ENCODE measurements around the gene PSMG2.
"Not testable (repeated sequence)": the region's sequence is repeated elsewhere in the genome, so short reads cannot be mapped to it uniquely, and the experiment has no call there.

PSMG2 gene

GRCh38 chr18:12726331-12726730 lies 23.5 kb downstream of the PSMG2 start:
- DNase-seq: no peak

- no peak for DNase-seq
Observed at GRCh38 chr18:12726774-12727550, 24.1 kb downstream of the PSMG2 start.

GRCh38 chr18:12737243-12737902 lies 34.5 kb downstream of the PSMG2 start:
- no peak for DNase-seq

- peak; percentile 7 for DNase-seq
Observed at GRCh38 chr18:12741351-12741750, 38.5 kb downstream of the PSMG2 start.

DNA sequence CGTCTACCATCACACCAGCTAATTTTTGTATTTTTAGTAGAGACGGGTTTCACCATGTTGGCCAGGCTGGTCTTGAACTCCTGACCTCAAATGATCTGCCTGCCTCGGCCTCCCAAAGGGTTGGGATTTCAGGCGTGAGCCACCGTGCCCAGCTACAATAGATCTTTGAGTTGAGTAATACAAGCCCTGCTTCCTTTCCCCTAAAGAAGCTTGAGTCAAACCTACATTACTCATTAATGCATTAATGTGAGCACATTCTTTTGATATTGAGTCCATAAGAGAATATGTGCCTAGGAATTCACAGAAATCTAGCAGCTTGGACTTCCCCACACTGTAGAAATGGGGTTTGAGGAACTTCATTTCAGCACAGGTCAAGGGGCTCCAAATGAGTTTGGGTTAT lies 39.6 kb downstream of the PSMG2 start:
- no peak for DNase-seq

- DNase-seq: peak; percentile 10
Observed at GRCh38 chr18:12744103-12744502, 41.3 kb downstream of the PSMG2 start.

DNA sequence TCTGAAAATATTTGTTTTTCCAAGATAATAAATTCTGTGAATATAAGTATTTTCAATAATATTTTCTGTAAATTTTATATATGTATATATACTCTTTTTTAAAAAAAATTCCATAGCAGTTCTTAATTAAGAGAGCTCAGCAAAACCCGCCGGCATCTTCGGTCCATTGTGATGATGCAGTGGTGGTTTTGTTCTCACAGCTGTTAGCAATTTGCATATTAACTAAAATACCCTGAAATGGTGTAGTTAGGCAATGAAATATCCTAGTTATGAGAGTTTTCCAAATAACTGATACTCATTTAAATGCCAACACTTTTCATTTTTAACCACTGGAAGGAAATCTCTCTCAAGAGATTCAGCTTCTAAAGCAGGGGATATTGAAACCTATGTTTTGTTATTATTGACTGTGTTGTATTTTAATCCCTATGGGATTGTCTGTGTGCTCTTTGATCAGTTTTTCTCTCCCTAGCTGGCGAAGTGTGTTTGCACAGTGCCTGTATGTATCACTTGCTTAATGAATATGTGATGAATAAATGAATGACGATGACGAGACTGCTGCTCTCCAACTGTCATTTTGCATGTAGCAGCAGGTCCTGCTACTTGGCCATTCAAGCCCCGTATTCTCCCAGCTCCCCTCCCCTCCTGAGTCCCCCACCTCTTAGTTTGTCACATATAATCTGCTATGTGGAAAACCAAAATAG lies 42.4 kb downstream of the PSMG2 start:
- no peak for DNase-seq

- DNase-seq: no peak
Observed at GRCh38 chr18:12747530-12748315, 44.9 kb downstream of the PSMG2 start.

DNA sequence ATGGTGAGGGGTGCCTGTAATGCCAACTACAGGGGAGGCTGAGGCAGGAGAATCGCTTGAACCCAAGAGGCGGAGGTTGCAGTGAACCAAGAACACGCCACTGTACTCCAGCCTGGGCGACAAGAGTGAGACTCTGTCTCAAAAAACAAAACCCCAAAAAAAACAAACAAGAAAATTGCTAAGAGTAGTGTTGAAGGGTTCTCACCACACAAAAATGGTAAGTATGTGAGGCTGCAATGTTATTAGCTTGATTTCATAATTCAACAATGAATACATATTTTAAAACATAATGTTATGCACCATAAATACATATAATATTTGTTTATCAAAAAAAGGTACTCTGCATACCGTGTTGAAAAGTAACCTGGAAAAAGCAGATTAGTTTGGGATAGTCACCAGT lies 45.8 kb downstream of the PSMG2 start:
- no peak for DNase-seq

GRCh38 chr18:12749121-12749520 lies 46.3 kb downstream of the PSMG2 start:
- no peak for DNase-seq

DNA sequence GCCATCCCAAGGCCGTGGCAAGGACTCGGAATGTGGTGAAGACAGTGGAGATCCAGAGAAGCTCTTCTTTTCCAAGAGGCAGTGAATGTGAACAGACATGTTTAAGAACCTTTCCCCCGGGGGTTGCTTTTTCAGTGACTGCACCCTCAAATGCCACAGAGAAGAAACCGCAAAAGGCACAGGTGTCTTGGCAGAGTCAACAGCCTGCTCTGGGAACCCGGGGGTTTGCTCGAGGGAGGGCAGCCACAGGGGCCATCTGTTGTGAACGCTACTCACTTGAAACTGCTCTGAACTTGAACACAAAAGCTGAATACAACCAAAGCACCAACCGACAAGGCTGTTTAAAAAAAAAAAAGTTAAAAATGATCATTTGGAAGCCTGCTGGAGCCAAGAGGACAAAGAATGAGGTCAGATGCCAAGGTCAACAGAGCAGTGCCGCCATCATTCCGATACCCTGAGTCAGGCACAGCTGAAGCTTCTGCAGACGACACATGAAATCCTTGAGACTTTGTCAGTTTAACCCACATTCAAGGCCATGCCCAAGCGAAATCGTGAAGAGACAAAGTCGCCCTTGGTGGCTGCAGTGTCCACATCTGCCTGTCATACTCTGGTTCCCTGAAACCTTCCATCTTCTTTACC lies 47.4 kb downstream of the PSMG2 start:
- no peak for DNase-seq

DNA sequence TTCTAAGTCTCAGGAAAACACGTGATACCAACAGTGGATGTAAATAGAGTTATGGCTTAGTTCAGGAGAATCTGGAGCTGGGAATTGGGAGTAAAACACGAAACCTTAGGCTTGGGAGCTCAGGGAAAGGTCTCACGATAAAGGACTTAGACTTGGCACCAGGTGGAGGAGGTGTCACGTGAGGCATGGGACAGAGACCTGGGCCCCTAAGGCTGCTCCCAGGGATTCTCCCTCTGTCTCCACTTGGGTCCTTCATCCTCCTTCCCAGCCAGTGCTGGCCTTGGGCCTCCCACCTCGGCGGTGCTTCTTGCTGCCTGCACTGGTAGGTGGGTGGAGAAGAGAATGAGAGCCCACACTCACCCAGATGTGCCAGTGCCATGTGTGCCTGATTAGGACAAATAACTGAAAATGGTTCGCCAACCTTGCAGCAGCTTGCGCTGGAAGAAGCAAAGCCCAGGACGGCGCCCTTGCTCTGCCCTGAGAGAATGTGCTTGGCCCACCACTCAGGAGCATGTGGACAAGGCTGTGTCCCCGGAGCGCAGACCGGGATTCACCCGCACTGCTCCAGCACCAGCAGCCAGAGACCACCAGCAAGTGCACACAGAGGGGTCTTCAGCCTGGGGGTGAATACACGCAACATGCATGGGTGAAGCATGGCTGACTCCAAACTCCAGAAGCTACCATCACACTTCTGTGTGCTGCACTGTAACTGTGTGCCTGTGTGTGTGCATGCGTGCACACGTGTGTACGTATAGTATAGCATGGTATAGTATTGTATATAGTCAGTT lies 48.1 kb downstream of the PSMG2 start:
- DNase-seq: no peak

DNA sequence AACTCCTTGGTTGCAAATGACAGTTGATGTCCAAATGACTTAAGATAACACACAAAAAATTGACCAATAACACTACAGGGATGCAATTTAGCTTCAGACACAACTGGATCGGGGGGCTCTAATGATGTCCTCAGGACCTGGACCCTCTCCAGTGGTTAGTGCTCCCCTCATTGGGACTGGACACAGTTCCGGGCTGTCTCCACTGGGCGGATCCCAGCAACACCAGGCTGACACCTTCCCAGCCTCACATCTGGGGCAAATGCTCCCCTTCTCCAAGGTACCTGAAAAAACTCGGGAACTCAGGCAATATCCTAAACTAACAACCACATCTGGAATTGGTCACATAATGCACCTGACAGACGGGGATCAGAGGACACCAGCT lies 48.7 kb downstream of the PSMG2 start:
- DNase-seq: no peak

DNA sequence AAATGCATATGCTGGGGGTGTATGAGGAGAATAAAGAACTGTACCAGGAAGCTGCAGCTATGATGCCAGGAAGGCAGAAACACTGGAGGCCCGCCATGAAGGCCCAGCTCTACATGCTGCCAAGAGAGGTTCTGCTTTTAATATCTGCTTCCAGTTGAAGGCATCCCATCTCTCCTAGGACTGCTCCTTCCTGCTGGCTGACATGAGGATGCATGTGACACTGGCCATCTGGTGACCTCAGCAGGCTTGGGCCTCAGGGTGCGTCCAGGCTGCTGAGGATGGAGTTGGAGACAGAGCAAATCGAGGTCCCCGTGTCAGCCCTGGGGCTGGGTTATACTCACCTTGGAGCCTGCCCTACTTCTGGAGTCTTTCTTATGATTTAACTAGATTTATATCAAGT lies 49.0 kb downstream of the PSMG2 start:
- DNase-seq: no peak

GRCh38 chr18:12754511-12754910 lies 51.7 kb downstream of the PSMG2 start:
- no peak for DNase-seq

- not testable (repeated sequence) for DNase-seq
Observed at GRCh38 chr18:12755606-12756005, 52.8 kb downstream of the PSMG2 start.

DNA sequence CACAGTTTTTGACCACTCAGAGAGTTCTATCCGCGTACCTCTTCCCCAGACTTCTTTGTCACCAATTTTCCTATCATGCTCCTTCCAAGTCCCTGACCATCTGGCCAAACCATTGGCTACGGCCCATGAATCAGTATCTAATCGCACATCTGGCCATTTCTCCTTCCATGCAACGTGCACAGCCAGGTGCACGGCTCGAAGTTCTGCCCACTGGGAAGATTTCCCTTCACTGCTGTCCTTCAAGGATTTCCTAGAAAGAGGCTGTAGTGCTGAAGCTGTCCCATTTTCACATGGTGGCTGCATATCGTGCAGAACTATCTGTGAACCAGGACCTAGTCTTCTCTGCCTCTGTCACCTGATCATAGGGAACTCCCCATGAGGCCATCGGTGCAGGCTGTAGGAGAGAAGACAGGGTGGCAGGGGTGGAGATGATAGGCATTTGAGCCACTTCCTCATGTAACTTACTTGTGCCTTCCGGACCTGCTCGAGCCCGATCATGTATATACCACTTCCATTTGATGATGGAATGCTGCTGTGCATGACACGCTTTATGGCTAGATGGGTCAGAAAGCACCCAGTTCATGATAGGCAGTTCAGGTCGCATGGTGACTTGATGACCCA lies 53.9 kb downstream of the PSMG2 start:
- DNase-seq: not testable (repeated sequence)

- DNase-seq: not testable (repeated sequence)
Observed at GRCh38 chr18:12758566-12758965, 55.7 kb downstream of the PSMG2 start.

- DNase-seq: no peak
Observed at GRCh38 chr18:12765126-12765525, 62.3 kb downstream of the PSMG2 start.

DNA sequence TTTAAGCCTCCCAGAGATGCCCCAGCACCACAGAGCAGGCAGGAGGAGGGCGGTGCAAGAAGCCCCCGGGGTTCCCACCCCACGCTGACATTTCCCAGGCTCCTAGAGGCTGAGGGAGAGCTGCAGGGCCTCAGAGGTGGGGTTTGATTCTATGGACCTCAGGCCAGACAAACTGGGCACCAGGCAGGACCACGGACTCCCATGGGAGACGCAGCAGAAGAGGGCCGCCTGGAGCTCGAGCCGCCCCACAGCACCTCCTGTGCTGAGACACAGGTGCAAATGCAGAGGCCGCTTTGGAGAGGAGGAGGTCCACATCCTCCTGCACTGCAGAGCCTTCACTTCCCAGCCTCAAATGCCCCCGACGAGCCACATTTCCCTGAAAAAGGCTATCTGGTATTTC lies 62.7 kb downstream of the PSMG2 start:
- no peak for DNase-seq

- no peak for DNase-seq
Observed at GRCh38 chr18:12766986-12767433, 64.2 kb downstream of the PSMG2 start.

Data from NCI-H2081 treated with DMSO at 0.1 percent for 48 hours (cell line).